WI38 (cell line): ENCODE results near the gene PSMB7.

Source experiments
- H3K4me3 ChIP-seq: 2 replicates; pipeline ENCODE4 v1.5.1; 2011; ENCODE audit warnings: low read depth, mild to moderate bottlenecking, control low read depth, low read length
- CTCF ChIP-seq: IDR thresholded peaks from 2 replicates; pipeline ENCODE4 v1.5.1; 2012; ENCODE audit warnings: low read depth, mild to moderate bottlenecking, control low read depth, low read length

Gene PSMB7

GRCh38 chr9:124450931-124451661 is 35.9 kb upstream of the PSMB7 start:
- H3K4me3 ChIP-seq: no peak overlapping the region
- no peak for TF ChIP-seq CTCF

- TF ChIP-seq CTCF: no peak
- no peak within 1 kb of the TSS for H3K4me3 ChIP-seq
Observed at GRCh38 chr9:124450241-124450924, 35.1 kb upstream of the PSMB7 start, which contains the start of gene ADGRD2. ADGRD2 (plus strand) TSS chr9:124450451; CDS start chr9:124451667, 1,216 bp downstream.

GRCh38 chr9:124449381-124450151 is 34.3 kb upstream of the PSMB7 start:
- no peak for TF ChIP-seq CTCF

GRCh38 chr9:124448019-124448418 is 32.8 kb upstream of the PSMB7 start:
- TF ChIP-seq CTCF: no peak

More at GRCh38 chr9:124449381-124450151, 34.3 kb upstream of the PSMB7 start:
- no peak overlapping the region for H3K4me3 ChIP-seq

GRCh38 chr9:124447297-124447661 is 32.0 kb upstream of the PSMB7 start:
- H3K4me3 ChIP-seq: no peak overlapping the region
- no peak for TF ChIP-seq CTCF

More at GRCh38 chr9:124448019-124448418, 32.8 kb upstream of the PSMB7 start:
- no peak overlapping the region for H3K4me3 ChIP-seq

- no peak for TF ChIP-seq CTCF
- H3K4me3 ChIP-seq: no peak overlapping the region
Observed at GRCh38 chr9:124444166-124444565, 28.9 kb upstream of the PSMB7 start.
